Measurements from ENCODE around the gene EZR.

Gene EZR

DNA sequence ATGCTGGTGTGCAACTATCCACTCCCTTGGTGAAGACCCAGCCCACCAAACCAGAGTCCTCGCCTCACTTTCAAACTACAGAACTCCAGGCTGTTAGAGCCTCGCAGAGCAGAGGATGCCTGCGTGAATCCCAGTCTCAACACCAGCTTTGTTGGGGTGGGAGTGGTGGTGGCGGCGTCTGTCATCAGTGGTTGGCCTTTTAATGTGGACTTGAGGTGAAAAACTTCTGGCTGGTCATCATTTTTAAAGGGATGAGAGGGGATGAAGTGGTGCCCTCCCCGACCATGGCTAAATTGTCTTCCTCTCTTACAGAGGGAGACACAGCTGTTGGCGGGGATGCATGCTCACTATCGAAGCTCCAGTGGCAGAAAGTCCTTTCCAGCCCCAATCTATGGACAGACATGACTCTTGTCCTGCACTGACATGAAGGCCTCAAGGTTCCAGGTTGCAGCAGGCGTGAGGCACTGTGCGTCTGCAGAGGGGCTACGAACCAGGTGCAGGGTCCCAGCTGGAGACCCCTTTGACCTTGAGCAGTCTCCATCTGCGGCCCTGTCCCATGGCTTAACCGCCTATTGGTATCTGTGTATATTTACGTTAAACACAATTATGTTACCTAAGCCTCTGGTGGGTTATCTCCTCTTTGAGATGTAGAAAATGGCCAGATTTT is 54.9 kb downstream of the EZR start:
- ChIA-PET CTCF (interaction anchor here (1.9 kb wide), 1 partner anchor 60 kb away, joined by 6 read pairs; no protein-coding TSS in a partner anchor), POLR2A (no interaction called here)
- no peak for DNase-seq (ENCODE audit: extremely low spot score)
- TF ChIP-seq, protein P1, sequence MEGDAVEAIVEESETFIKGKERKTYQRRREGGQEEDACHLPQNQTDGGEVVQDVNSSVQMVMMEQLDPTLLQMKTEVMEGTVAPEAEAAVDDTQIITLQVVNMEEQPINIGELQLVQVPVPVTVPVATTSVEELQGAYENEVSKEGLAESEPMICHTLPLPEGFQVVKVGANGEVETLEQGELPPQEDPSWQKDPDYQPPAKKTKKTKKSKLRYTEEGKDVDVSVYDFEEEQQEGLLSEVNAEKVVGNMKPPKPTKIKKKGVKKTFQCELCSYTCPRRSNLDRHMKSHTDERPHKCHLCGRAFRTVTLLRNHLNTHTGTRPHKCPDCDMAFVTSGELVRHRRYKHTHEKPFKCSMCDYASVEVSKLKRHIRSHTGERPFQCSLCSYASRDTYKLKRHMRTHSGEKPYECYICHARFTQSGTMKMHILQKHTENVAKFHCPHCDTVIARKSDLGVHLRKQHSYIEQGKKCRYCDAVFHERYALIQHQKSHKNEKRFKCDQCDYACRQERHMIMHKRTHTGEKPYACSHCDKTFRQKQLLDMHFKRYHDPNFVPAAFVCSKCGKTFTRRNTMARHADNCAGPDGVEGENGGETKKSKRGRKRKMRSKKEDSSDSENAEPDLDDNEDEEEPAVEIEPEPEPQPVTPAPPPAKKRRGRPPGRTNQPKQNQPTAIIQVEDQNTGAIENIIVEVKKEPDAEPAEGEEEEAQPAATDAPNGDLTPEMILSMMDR (IDR thresholded peaks at IDR 0.05; ENCODE audit: control extremely low read depth, extremely low read depth, low read depth, missing control alignments): no peak

DNA sequence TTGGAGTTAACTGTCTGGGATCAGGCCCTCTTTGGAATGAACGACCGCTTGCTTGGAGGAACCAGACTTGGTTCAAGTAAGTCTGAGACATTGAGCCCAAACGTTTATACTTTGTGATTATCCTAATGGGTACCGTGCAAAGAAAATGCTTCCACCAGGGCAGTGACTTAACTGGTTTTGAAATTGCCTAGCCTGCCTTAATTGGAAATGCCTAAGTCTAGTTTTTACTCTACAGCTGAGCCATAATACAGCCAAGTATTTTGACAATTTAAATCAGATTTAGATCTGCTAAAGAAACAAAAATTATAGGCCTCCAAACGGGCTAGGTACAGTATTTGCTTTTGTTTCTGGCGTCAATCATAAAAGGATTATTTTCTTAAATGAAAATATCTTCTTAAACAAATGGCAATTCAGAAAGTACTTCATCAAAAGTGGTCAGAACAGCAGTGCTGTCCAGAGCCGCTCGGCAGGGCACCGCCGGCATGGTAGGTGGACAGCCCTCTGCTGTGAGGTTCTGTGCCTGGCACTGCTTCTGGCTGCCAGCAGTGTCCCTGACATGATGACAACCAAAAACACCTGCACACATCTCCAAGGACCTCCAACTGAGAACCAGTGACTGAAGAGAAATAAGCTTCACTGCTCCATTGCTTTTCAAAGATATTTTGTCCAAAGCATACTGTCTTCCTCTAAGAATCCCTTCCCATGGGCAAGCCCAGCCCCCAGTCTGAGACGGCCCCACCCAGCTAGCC is 55.6 kb downstream of the EZR start:
- ChIA-PET CTCF (interaction anchor here (0.9 to 2.2 kb wide), 6 partner anchors 9 to 543 kb away, joined by 3 to 7 read pairs (median 4); no protein-coding TSS in a partner anchor), POLR2A (no interaction called here)
- TF ChIP-seq, protein P1 (IDR thresholded peaks at IDR 0.05; ENCODE audit: control extremely low read depth, extremely low read depth, low read depth, missing control alignments): no peak

GRCh38 chr6:158762787-158763433 is 56.3 kb downstream of the EZR start:
- CTCF ChIA-PET: interaction anchor here (0.9 to 2.2 kb wide), 8 partner anchors 9 to 542 kb away, joined by 3 to 7 read pairs (median 4); no protein-coding TSS in a partner anchor
- TF ChIP-seq, protein P1 (IDR thresholded peaks at IDR 0.05; ENCODE audit: control extremely low read depth, extremely low read depth, low read depth, missing control alignments): no peak
- POLR2A ChIA-PET: interaction anchor here (0.6 kb wide), 1 partner anchor 30 kb away, joined by 3 read pairs; no protein-coding TSS in a partner anchor
- DNase-seq (ENCODE audit: extremely low spot score): no peak

More for the DNA sequence above, 55.6 kb downstream of the EZR start:
- DNase-seq (ENCODE audit: extremely low spot score): no peak

- POLR2A ChIA-PET: no interaction called here
- TF ChIP-seq, protein P1 (IDR thresholded peaks at IDR 0.05; ENCODE audit: control extremely low read depth, extremely low read depth, low read depth, missing control alignments): no peak
- CTCF ChIA-PET: interaction anchor here (1.2 to 2.2 kb wide), 6 partner anchors 9 to 541 kb away, joined by 3 to 7 read pairs (median 4); no protein-coding TSS in a partner anchor
- DNase-seq (ENCODE audit: extremely low spot score): no peak
These were observed 57.4 kb downstream of the EZR start for GRCh38 chr6:158761746-158762145.

- CTCF ChIA-PET: interaction anchor here (1.2 to 1.3 kb wide), 3 partner anchors 10 to 22 kb away, joined by 3 to 4 read pairs (median 4); no protein-coding TSS in a partner anchor
- TF ChIP-seq, protein P1 (IDR thresholded peaks at IDR 0.05; ENCODE audit: control extremely low read depth, extremely low read depth, low read depth, missing control alignments): no peak
- DNase-seq (ENCODE audit: extremely low spot score): no peak
- POLR2A ChIA-PET: no interaction called here
These were observed 58.4 kb downstream of the EZR start for GRCh38 chr6:158760618-158761250.
